OCI-LY3 (cell line): ENCODE measurements around the gene MROH8.
A peak's percentile ranks its signal among the peaks of the same experiment; 100 is the strongest.

Experiments used
- EZH2phosphoT487 ChIP-seq: fragments of 200-600 bp; shearing (Covaris generic); IDR thresholded peaks from 2 replicates; pipeline ENCODE4 v1.6.1; 2018; ENCODE audit warnings: antibody characterized with exemption, mixed run types, low read depth
- TF ChIP-seq, protein P1 (sequence below): fragments of 200-600, 300-600 bp; sonication (generic); IDR thresholded peaks from 2 replicates; pipeline ENCODE4 v1.5.1; 2014; ENCODE audit warnings: antibody characterized with exemption, low read length, low read depth

DNA sequence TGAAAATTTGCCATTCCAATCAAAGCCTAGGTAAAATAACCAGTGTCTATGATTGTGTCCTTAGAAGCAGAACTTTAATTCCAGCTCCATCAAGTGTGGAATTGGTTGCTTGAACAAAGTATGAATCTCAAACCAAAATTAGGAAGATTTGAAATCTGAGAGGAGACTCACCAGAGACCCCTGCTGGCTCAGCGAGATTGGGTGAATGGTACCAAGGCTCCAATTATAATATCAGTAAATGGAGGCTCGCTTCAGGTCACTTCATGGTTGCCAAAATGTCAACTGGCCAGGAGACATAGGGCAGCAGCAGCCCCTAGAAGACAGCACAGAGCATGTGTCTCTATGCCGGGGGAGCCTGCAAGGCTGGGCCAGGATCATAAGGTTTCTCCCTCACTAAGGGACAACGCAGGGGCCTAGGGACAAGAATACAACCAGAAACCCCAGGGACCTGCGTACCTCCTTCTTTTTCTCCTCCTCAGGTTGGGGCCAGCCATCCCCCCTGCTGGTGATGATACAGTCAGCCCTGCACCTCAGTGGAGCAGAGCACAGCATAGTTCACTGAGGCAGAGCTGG is 97.5 kb downstream of the MROH8 start:
- TF ChIP-seq, protein P1, sequence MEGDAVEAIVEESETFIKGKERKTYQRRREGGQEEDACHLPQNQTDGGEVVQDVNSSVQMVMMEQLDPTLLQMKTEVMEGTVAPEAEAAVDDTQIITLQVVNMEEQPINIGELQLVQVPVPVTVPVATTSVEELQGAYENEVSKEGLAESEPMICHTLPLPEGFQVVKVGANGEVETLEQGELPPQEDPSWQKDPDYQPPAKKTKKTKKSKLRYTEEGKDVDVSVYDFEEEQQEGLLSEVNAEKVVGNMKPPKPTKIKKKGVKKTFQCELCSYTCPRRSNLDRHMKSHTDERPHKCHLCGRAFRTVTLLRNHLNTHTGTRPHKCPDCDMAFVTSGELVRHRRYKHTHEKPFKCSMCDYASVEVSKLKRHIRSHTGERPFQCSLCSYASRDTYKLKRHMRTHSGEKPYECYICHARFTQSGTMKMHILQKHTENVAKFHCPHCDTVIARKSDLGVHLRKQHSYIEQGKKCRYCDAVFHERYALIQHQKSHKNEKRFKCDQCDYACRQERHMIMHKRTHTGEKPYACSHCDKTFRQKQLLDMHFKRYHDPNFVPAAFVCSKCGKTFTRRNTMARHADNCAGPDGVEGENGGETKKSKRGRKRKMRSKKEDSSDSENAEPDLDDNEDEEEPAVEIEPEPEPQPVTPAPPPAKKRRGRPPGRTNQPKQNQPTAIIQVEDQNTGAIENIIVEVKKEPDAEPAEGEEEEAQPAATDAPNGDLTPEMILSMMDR: peak; percentile 86
- no peak for TF ChIP-seq EZH2phosphoT487
